Activated naive CD4-positive, alpha-beta T cell treated with anti-CD3 and anti-CD28 coated beads, Interleukin-2, amount 50 U/mL, for 24 hours (primary cell): ENCODE results near the gene DNAI4.
"Not testable (repeated sequence)": the region's sequence is repeated elsewhere in the genome, so short reads cannot be mapped to it uniquely, and the experiment has no call there.

Experiments
- H3K27ac Mint-ChIP-seq: one replicate; pipeline ENCODE4 v1.8.0; 2021; ENCODE audit warnings: mild to moderate bottlenecking, mixed read lengths
- H3K27me3 Mint-ChIP-seq: one replicate; pipeline ENCODE4 v1.8.0; 2021; ENCODE audit warnings: mixed read lengths
- H3K36me3 Mint-ChIP-seq: one replicate; pipeline ENCODE4 v1.8.0; 2021; ENCODE audit warnings: mixed read lengths
- H3K4me1 Mint-ChIP-seq: one replicate; pipeline ENCODE4 v1.8.0; 2021; ENCODE audit warnings: mixed read lengths
- H3K4me3 Mint-ChIP-seq: one replicate; pipeline ENCODE4 v1.8.0; 2021; ENCODE audit warnings: mild to moderate bottlenecking, mixed read lengths
- H3K9me3 Mint-ChIP-seq: one replicate; pipeline ENCODE4 v1.8.0; 2021; ENCODE audit warnings: mixed read lengths

DNAI4 gene

GRCh38 chr1:66809736-66810326, 114.8 kb downstream of the DNAI4 start:
- Mint-ChIP-seq H3K4me3 (no peak overlapping the region), H3K9me3 (peaks cover 3% of the 10 kb centered on the region), H3K36me3 (no peaks in the 10 kb centered on the region)

GRCh38 chr1:66809245-66809644, 115.4 kb downstream of the DNAI4 start:
- Mint-ChIP-seq H3K36me3 (no peaks in the 10 kb centered on the region), H3K9me3 (peaks cover 3% of the 10 kb centered on the region), H3K27ac (no peak overlapping the region)

More at GRCh38 chr1:66809736-66810326, 114.8 kb downstream of the DNAI4 start:
- Mint-ChIP-seq H3K27ac (no peak overlapping the region), H3K27me3 (no peaks in the 10 kb centered on the region), H3K4me1 (no peaks in the 10 kb centered on the region)

GRCh38 chr1:66795839-66796238, 128.8 kb downstream of the DNAI4 start:
- not testable (repeated sequence) for H3K27me3 Mint-ChIP-seq, H3K9me3 Mint-ChIP-seq, H3K4me3 Mint-ChIP-seq, H3K27ac Mint-ChIP-seq, H3K36me3 Mint-ChIP-seq, H3K4me1 Mint-ChIP-seq

More at GRCh38 chr1:66809245-66809644, 115.4 kb downstream of the DNAI4 start:
- Mint-ChIP-seq H3K4me1 (no peaks in the 10 kb centered on the region), H3K27me3 (no peaks in the 10 kb centered on the region), H3K4me3 (no peak overlapping the region)

- no peaks in the 10 kb centered on the region for H3K27me3 Mint-ChIP-seq
- no peak overlapping the region for H3K4me3 Mint-ChIP-seq
- no peak overlapping the region for H3K27ac Mint-ChIP-seq
- no peaks in the 10 kb centered on the region for H3K36me3 Mint-ChIP-seq
- peaks cover 29% of the 10 kb centered on the region for H3K4me1 Mint-ChIP-seq
- no peaks in the 10 kb centered on the region for H3K9me3 Mint-ChIP-seq
Observed at GRCh38 chr1:66791621-66792610, 132.7 kb downstream of the DNAI4 start.

- peak overlapping the region; percentile 84 for H3K27ac Mint-ChIP-seq
- no peaks in the 10 kb centered on the region for H3K36me3 Mint-ChIP-seq
- no peaks in the 10 kb centered on the region for H3K9me3 Mint-ChIP-seq
- peaks cover 37% of the 10 kb centered on the region for H3K4me1 Mint-ChIP-seq
- peak overlapping the region; percentile 78 for H3K4me3 Mint-ChIP-seq
- no peaks in the 10 kb centered on the region for H3K27me3 Mint-ChIP-seq
Observed at GRCh38 chr1:66788231-66788939, 136.3 kb downstream of the DNAI4 start.

- Mint-ChIP-seq H3K36me3 (no peaks in the 10 kb centered on the region), H3K27me3 (no peaks in the 10 kb centered on the region), H3K4me3 (peak overlapping the region; percentile 78), H3K27ac (peak overlapping the region; percentile 84), H3K9me3 (no peaks in the 10 kb centered on the region), H3K4me1 (peaks cover 37% of the 10 kb centered on the region)
Observed at GRCh38 chr1:66787641-66788040, 137.0 kb downstream of the DNAI4 start.

GRCh38 chr1:66785800-66786199, 138.9 kb downstream of the DNAI4 start:
- peaks cover 34% of the 10 kb centered on the region for H3K4me1 Mint-ChIP-seq
- not testable (repeated sequence) for H3K9me3 Mint-ChIP-seq, H3K36me3 Mint-ChIP-seq, H3K27me3 Mint-ChIP-seq, H3K4me3 Mint-ChIP-seq, H3K27ac Mint-ChIP-seq

- Mint-ChIP-seq H3K27ac (peak overlapping the region; percentile 71), H3K4me3 (no peak overlapping the region)
Observed at GRCh38 chr1:66779475-66780078, 145.1 kb downstream of the DNAI4 start.

GRCh38 chr1:66778969-66779368, 145.7 kb downstream of the DNAI4 start:
- Mint-ChIP-seq H3K9me3 (no peaks in the 10 kb centered on the region), H3K36me3 (no peaks in the 10 kb centered on the region), H3K4me3 (no peak overlapping the region), H3K27ac (no peak overlapping the region), H3K27me3 (no peaks in the 10 kb centered on the region), H3K4me1 (no peaks in the 10 kb centered on the region)

More at GRCh38 chr1:66779475-66780078, 145.1 kb downstream of the DNAI4 start:
- no peaks in the 10 kb centered on the region for H3K9me3 Mint-ChIP-seq
- H3K4me1 Mint-ChIP-seq = no peaks in the 10 kb centered on the region
- H3K36me3 Mint-ChIP-seq = no peaks in the 10 kb centered on the region
- no peaks in the 10 kb centered on the region for H3K27me3 Mint-ChIP-seq

GRCh38 chr1:66778266-66778665, 146.4 kb downstream of the DNAI4 start:
- H3K4me3 Mint-ChIP-seq = no peak overlapping the region
- H3K36me3 Mint-ChIP-seq = no peaks in the 10 kb centered on the region
- no peaks in the 10 kb centered on the region for H3K4me1 Mint-ChIP-seq
- H3K9me3 Mint-ChIP-seq = no peaks in the 10 kb centered on the region
- no peaks in the 10 kb centered on the region for H3K27me3 Mint-ChIP-seq
- no peak overlapping the region for H3K27ac Mint-ChIP-seq

GRCh38 chr1:66777831-66778230, 146.8 kb downstream of the DNAI4 start:
- H3K9me3 Mint-ChIP-seq = no peaks in the 10 kb centered on the region
- H3K27me3 Mint-ChIP-seq = no peaks in the 10 kb centered on the region
- H3K36me3 Mint-ChIP-seq = no peaks in the 10 kb centered on the region
- no peaks in the 10 kb centered on the region for H3K4me1 Mint-ChIP-seq
- no peak overlapping the region for H3K4me3 Mint-ChIP-seq
- no peak overlapping the region for H3K27ac Mint-ChIP-seq

- H3K4me3 Mint-ChIP-seq = no peak overlapping the region
- no peaks in the 10 kb centered on the region for H3K27me3 Mint-ChIP-seq
- H3K4me1 Mint-ChIP-seq = peaks cover 7% of the 10 kb centered on the region
Observed at GRCh38 chr1:66775646-66776045, 149.0 kb downstream of the DNAI4 start.

GRCh38 chr1:66774438-66774837, 150.2 kb downstream of the DNAI4 start:
- H3K4me3 Mint-ChIP-seq = no peak overlapping the region
- H3K9me3 Mint-ChIP-seq = no peaks in the 10 kb centered on the region
- H3K36me3 Mint-ChIP-seq = no peaks in the 10 kb centered on the region
- peaks cover 19% of the 10 kb centered on the region for H3K4me1 Mint-ChIP-seq
- no peaks in the 10 kb centered on the region for H3K27me3 Mint-ChIP-seq
- no peak overlapping the region for H3K27ac Mint-ChIP-seq

More at GRCh38 chr1:66775646-66776045, 149.0 kb downstream of the DNAI4 start:
- Mint-ChIP-seq H3K27ac (no peak overlapping the region), H3K9me3 (no peaks in the 10 kb centered on the region), H3K36me3 (no peaks in the 10 kb centered on the region)

GRCh38 chr1:66773227-66773626, 151.4 kb downstream of the DNAI4 start:
- Mint-ChIP-seq H3K36me3 (no peaks in the 10 kb centered on the region), H3K4me3 (no peak overlapping the region), H3K9me3 (no peaks in the 10 kb centered on the region), H3K4me1 (peaks cover 29% of the 10 kb centered on the region), H3K27me3 (no peaks in the 10 kb centered on the region), H3K27ac (no peak overlapping the region)

GRCh38 chr1:66770694-66771093, 154.0 kb downstream of the DNAI4 start:
- Mint-ChIP-seq H3K9me3 (no peaks in the 10 kb centered on the region), H3K27ac (peak overlapping the region; percentile 63), H3K27me3 (no peaks in the 10 kb centered on the region), H3K36me3 (no peaks in the 10 kb centered on the region), H3K4me1 (peaks cover 35% of the 10 kb centered on the region), H3K4me3 (peak overlapping the region; percentile 53)
